ENCODE data around the gene NEXMIF. TPM values are rescaled to one million over a fixed set of nuclear protein-coding genes. Genes with fewer than 3 reads are reported as not detected.
"Not testable (repeated sequence)": the region's sequence is repeated elsewhere in the genome, so short reads cannot be mapped to it uniquely, and the experiment has no call there.

The NEXMIF gene
- total RNA-seq, 4 donors from 2014 or later, result 1.6 to 2.5 (median 2.1) TPM

DNA sequence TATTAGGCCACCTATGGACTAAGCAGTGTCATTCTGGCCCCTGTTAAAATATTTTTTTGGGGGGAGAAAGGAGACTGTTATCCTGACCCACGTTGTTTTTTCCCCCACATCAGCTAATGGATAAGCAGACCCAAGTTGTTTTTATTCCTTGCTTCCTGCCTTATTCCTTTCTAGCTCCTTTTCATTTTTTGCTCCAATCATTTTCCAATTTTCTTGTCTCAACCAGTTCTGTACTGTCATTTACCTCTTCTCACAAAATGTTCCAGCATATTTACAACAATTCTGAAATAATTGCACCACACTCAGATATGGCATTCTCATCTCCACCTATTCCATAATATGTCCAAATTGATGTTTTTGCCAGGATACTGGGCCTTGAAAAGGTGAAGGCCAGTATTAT, 150.3 kb downstream of the NEXMIF start:
- 67 to 73% methylated on average over 1 of the region's 1 CpG for WGBS, 2 donors
- DNase-seq, result no peak
- intact Hi-C loops (cut with DNase I), result no loop called here
- no peak overlapping the region for H3K27ac ChIP-seq
- no peak overlapping the region for H3K4me3 ChIP-seq (replicated peaks in 1 of 3)
- no peaks in the 10 kb centered on the region for H3K36me3 ChIP-seq
- H3K4me1 ChIP-seq, result no peaks in the 10 kb centered on the region
- no peak for TF ChIP-seq POLR2A (IDR thresholded peaks at IDR 0.05)
- TF ChIP-seq, protein P1, sequence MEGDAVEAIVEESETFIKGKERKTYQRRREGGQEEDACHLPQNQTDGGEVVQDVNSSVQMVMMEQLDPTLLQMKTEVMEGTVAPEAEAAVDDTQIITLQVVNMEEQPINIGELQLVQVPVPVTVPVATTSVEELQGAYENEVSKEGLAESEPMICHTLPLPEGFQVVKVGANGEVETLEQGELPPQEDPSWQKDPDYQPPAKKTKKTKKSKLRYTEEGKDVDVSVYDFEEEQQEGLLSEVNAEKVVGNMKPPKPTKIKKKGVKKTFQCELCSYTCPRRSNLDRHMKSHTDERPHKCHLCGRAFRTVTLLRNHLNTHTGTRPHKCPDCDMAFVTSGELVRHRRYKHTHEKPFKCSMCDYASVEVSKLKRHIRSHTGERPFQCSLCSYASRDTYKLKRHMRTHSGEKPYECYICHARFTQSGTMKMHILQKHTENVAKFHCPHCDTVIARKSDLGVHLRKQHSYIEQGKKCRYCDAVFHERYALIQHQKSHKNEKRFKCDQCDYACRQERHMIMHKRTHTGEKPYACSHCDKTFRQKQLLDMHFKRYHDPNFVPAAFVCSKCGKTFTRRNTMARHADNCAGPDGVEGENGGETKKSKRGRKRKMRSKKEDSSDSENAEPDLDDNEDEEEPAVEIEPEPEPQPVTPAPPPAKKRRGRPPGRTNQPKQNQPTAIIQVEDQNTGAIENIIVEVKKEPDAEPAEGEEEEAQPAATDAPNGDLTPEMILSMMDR (IDR thresholded peaks at IDR 0.05), result no peak
- H3K27me3 ChIP-seq, result no peaks in the 10 kb centered on the region
- H3K9me3 ChIP-seq, result no peaks in the 10 kb centered on the region

DNA sequence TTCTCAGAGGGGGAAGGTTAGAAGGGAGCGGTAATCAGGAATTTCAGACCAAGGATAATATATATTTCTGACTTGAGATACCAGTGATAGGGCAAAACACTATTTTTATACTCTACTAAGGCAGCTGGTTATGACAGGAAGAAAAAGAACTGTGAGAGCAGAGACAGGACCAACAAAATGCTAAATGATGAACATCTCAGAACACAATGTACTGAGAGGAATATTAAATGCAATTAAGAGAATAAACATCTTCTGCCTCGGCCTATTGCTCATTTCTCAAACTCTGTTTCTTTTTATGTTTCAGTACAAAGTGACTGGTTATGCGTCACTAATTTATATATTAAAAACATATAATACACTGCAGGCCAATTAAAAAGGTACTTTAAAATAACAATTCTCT, 188.8 kb downstream of the NEXMIF start:
- H3K4me3 ChIP-seq (replicated peaks in 1 of 3), result no peak overlapping the region
- H3K9me3 ChIP-seq, result no peaks in the 10 kb centered on the region
- H3K4me1 ChIP-seq, result no peaks in the 10 kb centered on the region
- intact Hi-C loops (cut with DNase I), result no loop called here
- no peak for TF ChIP-seq POLR2A (IDR thresholded peaks at IDR 0.05)
- TF ChIP-seq, protein P1 (IDR thresholded peaks at IDR 0.05), result no peak
- H3K36me3 ChIP-seq, result no peaks in the 10 kb centered on the region
- 89 to 92% methylated on average over 3 of the region's 3 CpGs for WGBS, 2 donors
- no peak overlapping the region for H3K27ac ChIP-seq
- no peaks in the 10 kb centered on the region for H3K27me3 ChIP-seq
- no peak for DNase-seq

DNA sequence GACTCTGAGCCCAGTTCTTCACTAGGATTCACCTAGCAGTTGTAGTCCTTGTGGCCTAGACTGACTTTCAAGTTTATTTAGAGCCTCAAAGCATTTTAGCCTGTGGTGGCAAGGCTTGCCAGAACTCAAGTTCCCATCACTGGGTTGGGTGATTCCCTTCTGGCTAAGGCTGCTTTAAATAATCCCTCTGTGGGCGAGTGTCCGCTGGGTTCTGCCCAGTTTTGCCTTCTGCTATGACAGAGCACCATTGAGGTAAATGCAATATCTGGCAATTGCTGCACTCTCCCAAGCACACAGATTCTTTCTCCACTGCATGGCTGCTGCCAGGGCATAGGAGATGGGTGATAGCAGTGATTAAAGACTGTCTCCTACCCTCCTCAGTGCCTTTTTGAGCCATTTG, 220.0 kb downstream of the NEXMIF start:
- H3K27ac ChIP-seq, result no peak overlapping the region
- no peaks in the 10 kb centered on the region for H3K4me1 ChIP-seq
- no peaks in the 10 kb centered on the region for H3K27me3 ChIP-seq
- TF ChIP-seq, protein P1 (IDR thresholded peaks at IDR 0.05), result no peak
- TF ChIP-seq POLR2A (IDR thresholded peaks at IDR 0.05), result no peak
- H3K4me3 ChIP-seq (replicated peaks in 1 of 3), result no peak overlapping the region
- DNase-seq, result no peak
- intact Hi-C loops (cut with DNase I), result no loop called here
- H3K36me3 ChIP-seq, result no peaks in the 10 kb centered on the region
- WGBS, 2 donors, result 71% methylated on average over 2 of the region's 2 CpGs; no CpG with 5 or more reads in 1 of the 2 donors
- H3K9me3 ChIP-seq, result no peaks in the 10 kb centered on the region

DNA sequence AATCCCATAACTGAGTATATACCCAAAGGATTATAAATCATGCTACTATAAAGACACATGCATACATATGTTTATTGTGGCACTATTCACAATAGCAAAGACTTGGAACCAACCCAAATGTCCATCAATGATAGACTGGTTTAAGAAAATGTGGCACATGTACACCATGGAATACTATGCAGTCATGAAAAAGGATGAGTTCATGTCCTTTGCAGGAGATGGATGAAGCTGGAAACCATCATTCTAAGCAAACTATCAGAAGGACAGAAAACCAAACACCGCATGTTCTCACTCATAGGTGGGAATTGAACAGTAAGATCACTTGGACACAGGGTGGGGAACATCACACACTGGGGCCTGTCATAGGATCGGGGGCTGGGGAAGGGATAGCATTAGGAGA, 223.9 kb downstream of the NEXMIF start:
- H3K4me1 ChIP-seq; H3K4me3 ChIP-seq (replicated peaks in 1 of 3); H3K27ac ChIP-seq; H3K27me3 ChIP-seq; H3K9me3 ChIP-seq; H3K36me3 ChIP-seq; DNase-seq; intact Hi-C loops (cut with DNase I): not testable (repeated sequence)
- 76 to 100% methylated on average over 2 of the region's 2 CpGs for WGBS, 2 donors

DNA sequence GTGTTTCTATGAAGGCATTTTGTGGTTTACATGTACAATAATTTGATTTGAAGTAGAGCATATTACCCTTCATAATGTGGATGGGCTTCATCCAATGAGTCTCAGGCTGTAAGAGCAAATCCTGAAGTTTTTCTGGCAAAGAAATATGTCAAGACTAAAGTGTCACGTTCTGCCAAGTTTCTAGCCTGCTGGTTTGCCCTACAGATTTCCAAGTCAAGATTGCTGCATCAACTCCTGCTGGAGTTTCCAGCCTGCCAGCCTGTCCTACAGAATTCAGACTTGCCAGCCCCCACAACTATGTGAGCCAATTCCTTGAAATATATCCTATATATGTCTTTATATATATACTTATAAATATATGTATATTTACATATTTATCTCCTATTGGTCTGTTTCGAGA, 240.8 kb downstream of the NEXMIF start:
- no peak overlapping the region for H3K27ac ChIP-seq
- H3K27me3 ChIP-seq, result no peaks in the 10 kb centered on the region
- H3K4me3 ChIP-seq (replicated peaks in 1 of 3), result no peak overlapping the region
- no peak for TF ChIP-seq POLR2A (IDR thresholded peaks at IDR 0.05)
- TF ChIP-seq, protein P1 (IDR thresholded peaks at IDR 0.05), result no peak
- intact Hi-C loops (cut with DNase I), result no loop called here
- WGBS, 2 donors, result 61 to 70% methylated on average over 2 of the region's 2 CpGs
- H3K4me1 ChIP-seq, result no peaks in the 10 kb centered on the region
- no peaks in the 10 kb centered on the region for H3K36me3 ChIP-seq
- H3K9me3 ChIP-seq, result no peaks in the 10 kb centered on the region
- DNase-seq, result no peak

Small RNA genes lying within 50 kb of the gene (small RNA-seq; reads per million reads assigned to genes)
- gene AL139395.1, result not detected

Other genes starting within 250 kb of the NEXMIF start
- gene ABCB7, start 230.8 kb upstream of the NEXMIF start, total RNA-seq, result 10 to 100 TPM; 30.8 to 75.6 (median 46.4) TPM

All from thyroid gland (tissue), 4 donors.